Activated effector memory CD4-positive, alpha-beta T cell treated with Interleukin-2 at 50 U/mL for 16 hours (primary cell): Measurements from ENCODE around the gene CEMP1.

ENCODE experiments used
- DNase-seq: peaks from one replicate; pipeline ENCODE4 v3.0.0-alpha.2; 2020

The CEMP1 gene

GRCh38 chr16:2500430-2500917, 30.7 kb downstream of the CEMP1 start:
- no peak for DNase-seq

- no peak for DNase-seq
Observed at GRCh38 chr16:2499890-2500429, 31.2 kb downstream of the CEMP1 start.

- no peak for DNase-seq
Observed at GRCh38 chr16:2499454-2499853, 31.8 kb downstream of the CEMP1 start.

GRCh38 chr16:2498531-2499253, 32.5 kb downstream of the CEMP1 start:
- no peak for DNase-seq

DNA sequence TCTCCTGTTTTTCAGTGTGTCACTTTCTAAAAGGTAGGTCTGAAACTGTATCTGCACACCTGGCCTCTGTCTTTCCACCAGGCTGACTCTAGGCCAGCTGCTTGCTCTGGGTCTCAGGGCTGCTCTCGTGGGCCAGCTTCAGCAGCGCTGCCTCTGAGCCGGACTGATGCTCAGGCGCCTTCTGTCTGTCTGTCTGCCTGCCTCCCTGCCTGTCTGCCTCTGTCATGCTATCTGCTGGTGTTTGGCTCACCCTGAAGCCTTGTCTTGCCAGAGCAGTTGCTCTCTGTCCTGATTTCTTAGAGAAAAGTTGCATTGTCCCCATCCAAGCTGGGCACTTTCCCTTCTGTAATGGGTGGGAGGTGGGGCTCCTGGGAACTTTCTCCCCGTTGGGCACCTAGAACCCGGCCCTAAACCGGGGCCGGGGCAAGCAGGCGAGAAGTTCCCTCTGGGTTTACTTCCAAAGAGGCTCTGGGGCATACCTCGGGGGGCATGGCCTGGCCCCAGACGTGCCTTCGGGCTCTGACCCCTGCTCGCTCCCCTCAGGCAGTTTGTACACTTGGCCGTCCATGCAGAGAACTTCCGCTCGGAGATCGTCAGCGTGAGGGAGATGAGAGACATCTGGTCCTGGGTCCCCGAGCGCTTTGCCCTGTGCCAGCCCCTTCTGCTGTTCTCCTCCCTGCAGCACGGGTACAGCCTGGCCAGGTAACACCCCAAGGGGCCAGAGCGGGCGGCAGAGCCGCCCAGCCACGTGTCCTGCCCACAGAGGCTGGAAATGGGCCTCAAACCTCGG, 33.3 kb downstream of the CEMP1 start:
- DNase-seq = no peak

- DNase-seq = no peak
Observed at GRCh38 chr16:2497116-2497630, 34.0 kb downstream of the CEMP1 start.

GRCh38 chr16:2496223-2497115, 34.7 kb downstream of the CEMP1 start:
- DNase-seq = no peak

- no peak for DNase-seq
Observed at GRCh38 chr16:2495041-2495440, 36.2 kb downstream of the CEMP1 start.

- DNase-seq = no peak
Observed at GRCh38 chr16:2494616-2495015, 36.6 kb downstream of the CEMP1 start.

DNA sequence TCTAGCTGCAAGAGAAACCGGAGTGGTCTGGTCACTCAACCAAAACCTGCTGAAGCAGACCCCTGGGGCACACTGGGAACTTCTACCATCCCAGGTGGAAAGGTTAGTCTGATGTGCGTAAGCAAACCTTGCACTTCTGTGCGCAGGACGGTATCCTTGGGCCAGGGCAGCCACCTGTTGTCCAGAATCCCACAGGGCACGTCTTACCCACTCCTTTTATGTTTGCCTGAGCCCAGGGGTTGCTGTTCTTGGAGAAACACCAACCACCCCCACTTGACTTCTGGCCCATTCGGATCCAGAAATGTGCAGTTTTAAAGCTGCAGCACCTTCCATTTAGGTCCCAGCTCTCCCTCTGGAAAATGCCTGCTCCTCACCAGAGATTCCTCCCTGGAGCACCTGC, 37.6 kb downstream of the CEMP1 start:
- DNase-seq = no peak

GRCh38 chr16:2492292-2492691, 38.9 kb downstream of the CEMP1 start:
- no peak for DNase-seq

GRCh38 chr16:2490190-2491105, 40.8 kb downstream of the CEMP1 start:
- no peak for DNase-seq

- no peak for DNase-seq
Observed at GRCh38 chr16:2489581-2489980, 41.6 kb downstream of the CEMP1 start.

DNA sequence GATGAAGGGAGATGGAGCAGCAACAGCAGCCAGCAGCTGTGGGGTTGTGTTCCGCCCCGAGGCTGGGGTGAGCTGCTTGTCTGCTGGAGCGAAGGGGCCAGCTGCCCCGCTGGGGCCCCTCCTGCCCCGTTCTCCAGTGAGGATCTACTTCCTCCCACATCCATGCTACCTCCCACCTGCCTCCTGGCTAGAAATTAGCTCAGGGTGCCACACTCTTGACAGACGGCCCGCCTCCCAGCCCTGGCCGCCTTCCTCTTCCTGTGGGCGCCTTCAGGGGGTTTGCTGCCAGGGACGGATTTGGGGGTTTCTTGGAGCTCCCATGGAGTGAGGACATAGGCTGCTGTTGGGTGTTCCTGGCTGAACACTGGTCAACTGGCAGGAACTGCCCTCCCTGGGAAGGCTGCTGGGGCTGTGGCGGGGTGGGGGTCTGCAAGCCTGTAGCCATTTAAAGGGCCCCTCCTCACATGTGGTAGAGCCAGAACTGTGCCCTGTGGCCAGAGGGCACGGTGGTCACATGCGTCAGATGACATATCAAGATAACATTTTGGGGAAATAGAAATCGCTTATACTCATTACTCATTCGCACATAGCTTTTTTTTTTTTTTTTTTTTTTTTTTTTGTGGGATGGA, 43.2 kb downstream of the CEMP1 start:
- no peak for DNase-seq

GRCh38 chr16:2487517-2487842, 43.7 kb downstream of the CEMP1 start:
- no peak for DNase-seq

DNA sequence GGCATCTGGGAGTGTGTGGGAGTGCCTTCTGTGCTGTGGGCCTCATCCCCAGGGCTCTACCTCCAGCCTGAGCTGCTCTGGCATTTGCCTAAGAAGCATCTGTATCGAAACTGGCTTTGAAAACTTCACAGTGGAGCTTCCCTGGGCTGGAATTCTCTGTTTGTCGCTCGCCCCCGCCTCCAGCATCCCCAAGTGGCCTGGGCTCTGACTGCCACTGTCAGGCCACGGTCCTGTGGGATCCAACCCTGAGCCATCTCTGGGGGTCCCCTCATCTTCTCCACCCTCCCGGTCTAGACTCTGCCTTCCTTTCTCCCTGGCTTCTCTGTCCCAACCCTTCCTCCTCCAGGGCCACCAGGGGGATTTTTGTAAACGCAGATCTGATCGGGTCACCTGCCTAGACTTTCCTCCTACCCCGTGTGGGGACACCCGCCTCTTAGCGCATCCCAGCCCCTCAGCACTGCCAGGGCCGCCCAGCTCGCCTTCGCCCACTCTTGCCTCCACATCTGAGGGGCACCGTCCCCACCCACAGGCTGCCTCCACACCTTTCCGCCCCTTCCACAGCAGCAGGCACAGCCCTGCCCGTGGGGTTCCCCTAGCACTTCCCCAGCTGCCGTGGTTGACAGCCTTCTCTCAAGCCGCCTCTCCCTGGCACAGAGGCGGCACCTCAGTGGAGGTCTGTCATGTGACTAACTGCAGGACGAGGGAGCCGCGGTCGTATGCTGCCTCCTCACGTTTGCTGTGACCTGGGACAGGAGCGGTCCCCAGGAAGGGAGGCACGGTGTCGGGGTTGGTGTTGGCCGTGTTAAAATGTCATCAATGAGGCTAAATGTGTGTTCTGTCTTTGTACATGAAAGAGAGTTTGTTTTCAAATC, 44.3 kb downstream of the CEMP1 start:
- DNase-seq = peak; percentile 68

- no peak for DNase-seq
Observed at GRCh38 chr16:2485811-2486507, 45.2 kb downstream of the CEMP1 start.

GRCh38 chr16:2484898-2485508, 46.2 kb downstream of the CEMP1 start:
- DNase-seq = no peak
